ENCODE measurements around the gene SRRD.

- no peak for TF ChIP-seq CTCF (IDR thresholded peaks at IDR 0.05)
- TF ChIP-seq POLR2A (IDR thresholded peaks at IDR 0.05): no peak
Measured at GRCh38 chr22:26443901-26444690, 39.6 kb upstream of the SRRD start.

Measured in adrenal gland (tissue), 5 donors.